NCI-H1436 (cell line): ENCODE data around the gene GARIN5B.

ENCODE experiments used
- DNase-seq: peaks from one replicate; lab custom pipeline; 2025; lab: John Stamatoyannopoulos, UW

GARIN5B gene

GRCh38 chr19:55370305-55370988 is 7.4 kb upstream of the GARIN5B start, which contains the start of gene IL11:
TSS of gene IL11 (minus strand) at chr19:55370463. CDS start at chr19:55370310, 153 bp downstream.
- no peak for DNase-seq

- DNase-seq, result peak; percentile 30
These were observed 6.7 kb upstream of the GARIN5B start for GRCh38 chr19:55369653-55370304.

GRCh38 chr19:55368701-55369563 is 5.9 kb upstream of the GARIN5B start:
- DNase-seq, result no peak

GRCh38 chr19:55368106-55368505 is 5.0 kb upstream of the GARIN5B start:
- DNase-seq, result no peak

GRCh38 chr19:55366790-55367189 is 3.7 kb upstream of the GARIN5B start:
- no peak for DNase-seq

- DNase-seq, result no peak
These were observed 2.9 kb upstream of the GARIN5B start for GRCh38 chr19:55365964-55366363.

- no peak for DNase-seq
These were observed 2.2 kb upstream of the GARIN5B start for GRCh38 chr19:55365245-55365644.

GRCh38 chr19:55362174-55362989 is 678 bp downstream of the GARIN5B start:
- no peak for DNase-seq

- no peak for DNase-seq
These were observed 2.2 kb downstream of the GARIN5B start for GRCh38 chr19:55360902-55361301.

- no peak for DNase-seq
These were observed 3.8 kb downstream of the GARIN5B start for GRCh38 chr19:55358943-55359908.

- no peak for DNase-seq
These were observed 4.6 kb downstream of the GARIN5B start for GRCh38 chr19:55358493-55358892.

- DNase-seq, result no peak
These were observed 7.7 kb downstream of the GARIN5B start for GRCh38 chr19:55355213-55355821.

- no peak for DNase-seq
These were observed 8.3 kb downstream of the GARIN5B start, which contains the start of gene COX6B2 for GRCh38 chr19:55354698-55355212. TSS of gene COX6B2 (minus strand) at chr19:55354719. CDS start at chr19:55354521, 198 bp downstream.

- DNase-seq, result peak; percentile 72
These were observed 9.0 kb downstream of the GARIN5B start for GRCh38 chr19:55353803-55354697.

GRCh38 chr19:55353356-55353802 is 9.7 kb downstream of the GARIN5B start:
- no peak for DNase-seq

- no peak for DNase-seq
These were observed 10.4 kb downstream of the GARIN5B start for GRCh38 chr19:55352549-55353145.

GRCh38 chr19:55352040-55352439 is 11.0 kb downstream of the GARIN5B start:
- no peak for DNase-seq

GRCh38 chr19:55350620-55351315 is 12.3 kb downstream of the GARIN5B start:
- DNase-seq, result no peak
